CD8-positive, alpha-beta memory T cell (primary cell): ENCODE data around the gene PRDX3. TPM values are rescaled to one million over a fixed set of nuclear protein-coding genes. Genes with fewer than 3 reads are reported as not detected.

Experiments
- CTCF ChIA-PET: fragments of 350-600 bp; sonication (Branson Sonifier 250); formaldehyde crosslinking; loops from one replicate; lab custom pipeline; 2021; ENCODE audit warnings: antibody characterized with exemption; lab: Charles Lee
- POLR2A ChIA-PET: fragments of 350-600 bp; sonication (Branson Sonifier 250); formaldehyde crosslinking; loops from one replicate; lab custom pipeline; 2021; ENCODE audit warnings: antibody characterized with exemption; lab: Charles Lee
- DNase-seq, 5 donors: peaks; one replicate each; pipeline versions ENCODE4 v3.0.0 to v3.0.0-alpha.2; 2020 to 2022; ENCODE audit warnings: mixed read lengths in 1 of 5
- H3K27ac ChIP-seq: one replicate; pipeline ENCODE4 v1.7.0; 2013; ENCODE audit warnings: low read depth, mild to moderate bottlenecking, low read length, moderate library complexity
- H3K27me3 ChIP-seq: 2 replicates; pipeline ENCODE4 v1.7.0; 2013; ENCODE audit warnings: low read length, mild to moderate bottlenecking; ENCODE audit not compliant: insufficient read depth, poor library complexity, severe bottlenecking
- H3K36me3 ChIP-seq: 2 replicates; pipeline ENCODE4 v1.7.0; 2013; ENCODE audit warnings: mild to moderate bottlenecking, low read length, moderate library complexity; ENCODE audit not compliant: insufficient read depth
- H3K4me1 ChIP-seq: 2 replicates; pipeline ENCODE4 v1.7.0; 2013; ENCODE audit warnings: mild to moderate bottlenecking, low read length, moderate library complexity; ENCODE audit not compliant: insufficient read depth
- H3K4me3 ChIP-seq: 2 replicates; pipeline ENCODE4 v1.7.0; 2013; ENCODE audit warnings: mild to moderate bottlenecking, low read length
- H3K9me3 ChIP-seq: 2 replicates; pipeline ENCODE4 v1.7.0; 2013; ENCODE audit warnings: mild to moderate bottlenecking, low read length
- H3K27ac Mint-ChIP-seq, 8 donors: one replicate each; pipeline ENCODE4 v1.8.0; 2020 to 2021; ENCODE audit warnings: mixed read lengths in 8 of 8, mild to moderate bottlenecking in 6 of 8, inconsistent platforms in 3 of 8, moderate library complexity in 3 of 8
- H3K27me3 Mint-ChIP-seq, 2 donors: one replicate each; pipeline ENCODE4 v1.8.0; 2020 to 2021; ENCODE audit warnings: mixed read lengths in 2 of 2, mild to moderate bottlenecking in 1 of 2, moderate library complexity in 1 of 2
- H3K36me3 Mint-ChIP-seq, 3 donors: one replicate each; pipeline ENCODE4 v1.8.0; 2020 to 2021; ENCODE audit warnings: mixed read lengths in 3 of 3, inconsistent platforms in 1 of 3, mild to moderate bottlenecking in 1 of 3
- H3K4me1 Mint-ChIP-seq, 3 donors: one replicate each; pipeline ENCODE4 v1.8.0; 2020 to 2021; ENCODE audit warnings: mixed read lengths in 3 of 3, inconsistent platforms in 1 of 3, mild to moderate bottlenecking in 1 of 3
- H3K4me3 Mint-ChIP-seq, 7 donors: one replicate each; pipeline ENCODE4 v1.8.0; 2020 to 2021; ENCODE audit warnings: mixed read lengths in 7 of 7, mild to moderate bottlenecking in 6 of 7, moderate library complexity in 4 of 7, inconsistent platforms in 2 of 7
- H3K9me3 Mint-ChIP-seq, 5 donors: one replicate each; pipeline ENCODE4 v1.8.0; 2020 to 2022; ENCODE audit warnings: mixed read lengths in 5 of 5, mild to moderate bottlenecking in 3 of 5, moderate library complexity in 2 of 5, inconsistent platforms in 1 of 5
- polyA plus RNA-seq: library from polyadenylated mRNA; unstranded; fragments of 300-500 nt; fragmentation: Illumina TruSeq; gene quantifications from one replicate; pipeline ENCODE4 v1.2.3, GENCODE V29; 2021
- total RNA-seq, 2 experiments: library from RNA; stranded (reverse); gene quantifications; one replicate each; pipeline ENCODE4 v1.2.3, GENCODE V29; 2021

The PRDX3 gene
- total and polyA plus RNA-seq, 3 experiments from 2014 or later = 83.3 to 207 (median 203) TPM

DNA sequence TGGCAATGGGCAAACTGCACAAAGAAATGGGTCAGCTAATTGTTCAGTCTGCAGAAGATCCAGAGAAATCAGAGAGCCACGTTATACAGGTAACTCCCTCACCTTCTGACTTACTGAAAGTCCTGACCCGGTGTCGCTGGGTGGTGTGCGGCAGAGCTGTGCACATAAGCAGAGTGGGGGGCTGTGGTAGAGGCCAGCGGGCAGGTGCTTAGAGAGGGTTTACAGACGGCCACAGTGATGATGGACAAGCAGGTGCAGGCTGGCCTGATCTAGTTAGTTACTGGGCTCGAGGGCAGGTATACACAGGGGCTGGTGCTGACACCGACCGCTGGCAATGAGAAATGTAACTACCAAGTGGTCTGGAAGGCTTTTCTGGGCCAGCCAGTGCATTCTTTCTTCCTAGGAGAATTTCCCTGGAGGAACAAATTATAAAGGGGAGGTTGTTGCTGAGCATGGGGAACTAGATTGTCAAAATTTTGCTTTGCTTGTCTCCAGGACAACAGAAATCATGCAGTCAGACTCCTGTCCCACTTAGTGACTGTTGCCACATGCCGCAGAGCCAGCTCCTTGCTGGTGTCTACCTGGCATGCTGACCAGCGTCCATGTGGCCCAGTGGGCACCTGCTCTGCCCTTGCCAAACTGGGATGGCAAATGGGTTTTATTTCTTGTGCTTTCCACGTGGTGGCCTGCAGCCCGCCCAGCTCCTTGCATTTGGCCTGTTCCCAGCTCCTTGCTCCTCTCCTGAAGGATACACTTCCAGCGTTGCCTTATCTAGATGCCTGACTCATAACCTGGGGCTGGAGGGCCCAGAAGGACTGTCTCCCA is 45.9 kb downstream of the PRDX3 start:
- Mint-ChIP-seq H3K4me3 (peak overlapping the region in 6 of 7 donors; percentile 24 to 94 (median 92)), H3K36me3 (peaks cover 3 to 63% (median 21%) of the 10 kb centered on the region in 3 donors), H3K27ac (peak overlapping the region; percentile 66 to 96 (median 95)), H3K4me1 (peaks cover 29 to 46% (median 36%) of the 10 kb centered on the region in 3 donors), H3K9me3 (no peaks in the 10 kb centered on the region), H3K27me3 (no peaks in the 10 kb centered on the region)
- H3K27me3 ChIP-seq = no peaks in the 10 kb centered on the region
- POLR2A ChIA-PET = interaction anchor here (0.5 to 2.0 kb wide), 4 partner anchors 28 to 57 kb away, joined by 4 to 8 read pairs (median 6); partner anchors contain the start of genes DENND10 and EIF3A
- no peak for DNase-seq
- peaks cover 24% of the 10 kb centered on the region for H3K4me1 ChIP-seq
- CTCF ChIA-PET = interaction anchor here (1.2 to 2.3 kb wide), 3 partner anchors 18 to 66 kb away, joined by 3 to 7 read pairs (median 5); partner anchors contain the start of gene EIF3A
- no peak overlapping the region for H3K4me3 ChIP-seq
- peaks cover 10% of the 10 kb centered on the region for H3K36me3 ChIP-seq
- H3K27ac ChIP-seq = no peak overlapping the region
- no peaks in the 10 kb centered on the region for H3K9me3 ChIP-seq

DNA sequence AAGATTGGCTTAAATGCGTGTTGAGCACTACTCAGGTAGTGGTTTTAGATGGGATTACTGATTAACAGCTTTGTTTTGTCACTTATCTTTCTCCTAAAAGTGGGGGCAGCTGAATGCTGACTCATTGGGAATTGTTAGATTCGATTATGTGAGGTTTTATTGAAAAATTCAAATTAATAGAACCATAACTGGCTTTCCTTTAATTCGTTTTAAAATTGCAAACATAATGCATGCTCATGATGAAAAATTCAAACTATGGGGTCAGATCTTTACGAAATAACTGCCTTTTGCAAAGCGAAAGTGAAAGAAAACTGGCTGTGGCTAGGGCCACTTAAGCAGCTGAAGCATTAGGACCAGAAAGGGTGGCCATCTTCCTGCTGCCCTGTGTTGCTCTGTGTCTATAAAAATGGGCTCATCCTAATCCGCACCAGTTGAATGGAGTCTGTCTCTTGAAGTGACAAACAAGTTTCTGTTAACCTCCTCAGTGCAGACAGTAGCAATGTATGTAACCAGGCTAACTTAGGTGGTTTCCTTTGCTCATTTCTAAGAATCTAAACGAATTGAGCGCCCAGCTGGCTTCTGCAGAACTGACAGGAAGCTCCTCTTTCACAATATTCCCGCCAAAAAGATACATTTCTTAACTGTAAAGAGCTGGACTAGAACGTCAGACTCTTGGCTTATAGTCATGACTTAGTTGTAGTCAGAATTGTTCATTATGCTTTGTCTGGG is 46.9 kb downstream of the PRDX3 start:
- Histone ChIP-seq H3K27ac (peak overlapping the region; percentile 49), H3K9me3 (no peaks in the 10 kb centered on the region), H3K27me3 (no peaks in the 10 kb centered on the region), H3K36me3 (peaks cover 10% of the 10 kb centered on the region), H3K4me1 (peaks cover 24% of the 10 kb centered on the region), H3K4me3 (peak overlapping the region; percentile 65)
- peaks cover 3 to 63% (median 21%) of the 10 kb centered on the region in 3 donors for H3K36me3 Mint-ChIP-seq
- peaks cover 29 to 46% (median 36%) of the 10 kb centered on the region in 3 donors for H3K4me1 Mint-ChIP-seq
- H3K4me3 Mint-ChIP-seq = peak overlapping the region; percentile 87 to 94 (median 92)
- CTCF ChIA-PET = interaction anchor here (1.1 to 2.3 kb wide), 6 partner anchors 9 to 76 kb away, joined by 3 to 7 read pairs (median 4); partner anchors contain the start of genes EIF3A and GRK5
- H3K27ac Mint-ChIP-seq = peak overlapping the region; percentile 66 to 96 (median 95)
- no peaks in the 10 kb centered on the region for H3K27me3 Mint-ChIP-seq
- H3K9me3 Mint-ChIP-seq = no peaks in the 10 kb centered on the region
- DNase-seq = peak in 3 of 5 donors; percentile 2 to 41 (median 30)
- POLR2A ChIA-PET = interaction anchor here (0.6 to 2.0 kb wide), 4 partner anchors 27 to 56 kb away, joined by 3 to 8 read pairs (median 6); partner anchors contain the start of genes DENND10 and EIF3A

DNA sequence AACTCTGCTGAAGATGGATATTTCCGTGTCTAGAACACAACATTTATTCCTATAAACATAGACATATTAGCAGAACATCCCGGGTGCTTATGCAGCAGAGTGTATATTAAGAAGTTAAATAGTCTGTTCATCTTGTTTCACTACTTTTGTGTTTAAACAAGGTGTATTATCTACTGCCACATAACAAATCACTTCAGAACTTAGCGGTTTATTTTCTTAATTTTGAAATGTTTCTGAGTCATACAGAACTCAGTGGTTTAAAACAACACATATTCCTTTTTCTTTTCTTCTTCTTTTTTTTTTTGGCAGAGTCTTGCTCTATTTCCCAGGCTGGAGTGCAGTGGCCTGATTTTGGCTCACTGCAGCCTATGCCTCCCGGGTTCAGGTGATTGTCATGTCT is 48.9 kb downstream of the PRDX3 start:
- ChIA-PET CTCF (no interaction called here), POLR2A (no interaction called here)
- H3K27ac ChIP-seq = no peak overlapping the region
- H3K4me1 Mint-ChIP-seq = peaks cover 25 to 41% (median 34%) of the 10 kb centered on the region in 3 donors
- H3K9me3 ChIP-seq = no peaks in the 10 kb centered on the region
- H3K4me1 ChIP-seq = peaks cover 24% of the 10 kb centered on the region
- peak overlapping the region in 6 of 8 donors; percentile 7 to 43 (median 32) for H3K27ac Mint-ChIP-seq
- peak overlapping the region in 1 of 7 donors; percentile 61 for H3K4me3 Mint-ChIP-seq
- H3K36me3 ChIP-seq = peaks cover 13% of the 10 kb centered on the region
- no peaks in the 10 kb centered on the region for H3K27me3 Mint-ChIP-seq
- H3K27me3 ChIP-seq = no peaks in the 10 kb centered on the region
- no peaks in the 10 kb centered on the region for H3K9me3 Mint-ChIP-seq
- DNase-seq = no peak
- H3K4me3 ChIP-seq = no peak overlapping the region
- H3K36me3 Mint-ChIP-seq = peaks cover 12 to 67% (median 24%) of the 10 kb centered on the region in 3 donors

DNA sequence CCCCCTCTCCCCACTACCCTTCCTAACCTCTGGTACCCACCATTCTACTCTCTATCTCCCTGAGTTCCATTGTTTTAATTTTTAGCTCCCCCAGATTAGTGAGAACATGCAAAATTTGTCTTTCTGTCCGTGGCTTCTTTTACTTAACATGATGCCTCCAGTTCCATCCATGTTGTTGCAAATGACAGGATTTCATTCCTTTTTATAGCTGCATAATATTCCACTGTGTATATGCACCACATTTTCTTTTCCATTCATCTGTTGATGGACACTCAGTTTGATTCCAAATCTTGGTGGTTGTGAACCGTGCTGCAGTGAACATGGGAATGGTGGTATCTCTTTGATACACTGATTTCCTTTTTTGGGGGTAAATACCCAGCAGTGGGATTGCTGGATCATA is 52.7 kb downstream of the PRDX3 start:
- Mint-ChIP-seq H3K36me3 (peaks cover 9 to 63% (median 18%) of the 10 kb centered on the region in 3 donors), H3K4me1 (peaks cover 12 to 17% (median 15%) of the 10 kb centered on the region in 3 donors), H3K27me3 (no peaks in the 10 kb centered on the region), H3K27ac (peak overlapping the region in 1 of 8 donors; percentile 8), H3K4me3 (peak overlapping the region in 1 of 7 donors; percentile 51), H3K9me3 (no peaks in the 10 kb centered on the region)
- H3K27ac ChIP-seq = no peak overlapping the region
- H3K4me3 ChIP-seq = no peak overlapping the region
- CTCF ChIA-PET = no interaction called here
- POLR2A ChIA-PET = interaction anchor here (0.6 kb wide), 1 partner anchor 11 kb away, joined by 3 read pairs; no protein-coding TSS in a partner anchor
- DNase-seq = no peak
- peaks cover 8% of the 10 kb centered on the region for H3K4me1 ChIP-seq
- H3K9me3 ChIP-seq = no peaks in the 10 kb centered on the region
- H3K36me3 ChIP-seq = peaks cover 3% of the 10 kb centered on the region
- no peaks in the 10 kb centered on the region for H3K27me3 ChIP-seq

DNA sequence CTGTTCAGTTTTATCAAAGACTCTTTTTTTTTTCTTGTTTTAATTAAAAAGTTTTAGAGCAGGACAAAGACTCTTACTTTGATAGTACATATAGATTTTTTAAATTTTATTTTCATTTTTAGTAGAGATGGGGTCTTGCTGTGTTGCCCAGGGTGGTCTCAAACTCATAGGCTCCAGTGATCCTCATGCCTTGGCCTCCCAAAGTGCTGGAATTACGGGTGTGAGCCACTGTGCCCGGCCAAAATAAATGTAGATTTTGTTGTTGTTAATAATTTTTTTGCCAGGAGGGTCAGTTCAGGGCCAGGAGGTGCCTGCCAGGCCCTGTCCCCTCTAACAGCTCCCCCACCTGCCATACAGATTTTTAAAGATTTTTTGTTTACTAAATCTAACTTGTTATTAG is 57.7 kb downstream of the PRDX3 start:
- H3K27me3 ChIP-seq = no peaks in the 10 kb centered on the region
- peak overlapping the region in 7 of 8 donors; percentile 23 to 83 (median 67) for H3K27ac Mint-ChIP-seq
- H3K4me1 ChIP-seq = no peaks in the 10 kb centered on the region
- ChIA-PET POLR2A (interaction anchor here (0.6 to 1.1 kb wide), 3 partner anchors 26 to 752 kb away, joined by 3 read pairs; partner anchors contain the start of gene MCMBP), CTCF (no interaction called here)
- no peak overlapping the region for H3K4me3 ChIP-seq
- peak overlapping the region in 4 of 7 donors; percentile 5 to 44 (median 28) for H3K4me3 Mint-ChIP-seq
- H3K9me3 Mint-ChIP-seq = no peaks in the 10 kb centered on the region
- peaks cover 10 to 20% (median 14%) of the 10 kb centered on the region in 3 donors for H3K4me1 Mint-ChIP-seq
- no peaks in the 10 kb centered on the region for H3K9me3 ChIP-seq
- DNase-seq = no peak
- no peak overlapping the region for H3K27ac ChIP-seq
- H3K36me3 Mint-ChIP-seq = peaks cover 3 to 60% (median 7%) of the 10 kb centered on the region in 3 donors
- peaks cover 6% of the 10 kb centered on the region for H3K36me3 ChIP-seq
- H3K27me3 Mint-ChIP-seq = no peaks in the 10 kb centered on the region

DNA sequence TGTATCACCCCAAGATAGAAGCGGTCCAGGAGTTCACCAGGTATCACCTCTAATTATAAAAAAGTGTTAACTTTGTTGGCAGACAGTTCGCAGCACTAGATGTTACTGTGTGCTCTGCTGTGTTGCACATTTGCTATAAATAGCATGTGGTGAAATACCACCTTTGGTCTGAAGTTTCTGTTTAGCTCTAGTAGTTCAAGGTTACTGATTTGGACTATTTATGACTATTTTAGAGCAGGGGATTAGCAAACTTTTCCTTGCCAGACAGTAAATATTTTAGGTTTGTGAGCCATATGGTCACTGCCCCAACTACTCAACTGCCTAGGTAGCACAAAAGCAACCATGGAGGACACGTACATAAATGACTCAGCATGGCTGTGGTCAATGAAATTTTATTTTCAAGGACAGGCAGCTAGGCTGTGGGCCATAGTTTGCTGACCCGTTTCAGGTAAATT is 58.2 kb downstream of the PRDX3 start:
- Histone ChIP-seq H3K36me3 (peaks cover 4% of the 10 kb centered on the region), H3K4me1 (no peaks in the 10 kb centered on the region), H3K27me3 (no peaks in the 10 kb centered on the region), H3K9me3 (no peaks in the 10 kb centered on the region), H3K4me3 (no peak overlapping the region), H3K27ac (no peak overlapping the region)
- no peaks in the 10 kb centered on the region for H3K27me3 Mint-ChIP-seq
- H3K36me3 Mint-ChIP-seq = peaks cover 0 to 58% (median 6%) of the 10 kb centered on the region in 3 donors
- no peaks in the 10 kb centered on the region for H3K9me3 Mint-ChIP-seq
- peak overlapping the region; percentile 23 to 83 (median 56) for H3K27ac Mint-ChIP-seq
- peaks cover 10 to 20% (median 14%) of the 10 kb centered on the region in 3 donors for H3K4me1 Mint-ChIP-seq
- ChIA-PET POLR2A (interaction anchor here (0.6 to 1.1 kb wide), 3 partner anchors 25 to 752 kb away, joined by 3 read pairs; partner anchors contain the start of gene MCMBP), CTCF (no interaction called here)
- DNase-seq = peak in 1 of 5 donors; percentile 53
- H3K4me3 Mint-ChIP-seq = peak overlapping the region in 5 of 7 donors; percentile 5 to 44 (median 23)

DNA sequence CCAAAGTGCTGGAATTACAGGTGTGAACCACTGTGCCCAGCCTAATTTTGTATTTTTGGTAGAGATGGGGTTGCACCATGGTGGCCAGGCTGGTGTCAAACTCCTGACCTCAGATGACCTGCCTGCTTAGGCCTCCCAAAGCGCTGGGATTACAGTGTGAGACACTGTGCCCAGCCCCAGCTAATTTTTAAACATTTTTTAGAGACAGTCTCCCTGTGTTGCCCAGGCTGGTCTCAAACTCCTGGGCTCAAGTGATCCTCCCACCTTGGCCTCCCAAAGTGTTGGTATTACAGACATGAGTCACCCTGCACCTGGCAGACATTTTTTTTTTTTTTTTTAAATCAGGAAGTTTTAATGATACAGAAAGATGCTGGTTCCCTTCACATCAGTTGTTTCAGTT is 59.2 kb downstream of the PRDX3 start:
- H3K27me3 Mint-ChIP-seq = no peaks in the 10 kb centered on the region
- no peaks in the 10 kb centered on the region for H3K27me3 ChIP-seq
- H3K4me3 ChIP-seq = no peak overlapping the region
- no peaks in the 10 kb centered on the region for H3K4me1 ChIP-seq
- H3K9me3 ChIP-seq = no peaks in the 10 kb centered on the region
- peak overlapping the region in 2 of 8 donors; percentile 17 to 72 for H3K27ac Mint-ChIP-seq
- peaks cover 0 to 57% (median 7%) of the 10 kb centered on the region in 3 donors for H3K36me3 Mint-ChIP-seq
- no peak for DNase-seq
- ChIA-PET POLR2A (interaction anchor here (0.7 kb wide), 2 partner anchors 42 to 45 kb away, joined by 5 to 6 read pairs; no protein-coding TSS in a partner anchor), CTCF (no interaction called here)
- peaks cover 10 to 20% (median 14%) of the 10 kb centered on the region in 3 donors for H3K4me1 Mint-ChIP-seq
- peaks cover 4% of the 10 kb centered on the region for H3K36me3 ChIP-seq
- H3K27ac ChIP-seq = no peak overlapping the region
- H3K4me3 Mint-ChIP-seq = no peak overlapping the region
- H3K9me3 Mint-ChIP-seq = no peaks in the 10 kb centered on the region
